K562 (cell line): ENCODE data around the gene ACSF3.

Source experiments
- GABPA ChIP-seq: fragments of 200-800 bp; sonication (Bioruptor generic); conservative IDR thresholded peaks from 2 replicates; pipeline ENCODE4 v1.6.1; 2016; ENCODE audit warnings: low read depth, missing genetic modification characterization, missing compliant biosample characterization
- MXI1 ChIP-seq: IDR thresholded peaks from 2 replicates; pipeline ENCODE4 v1.6.1; 2011; ENCODE audit warnings: low read depth, mild to moderate bottlenecking, improper control_type of control experiment, low read length
- WHSC1 ChIP-seq: IDR thresholded peaks from one replicate; pipeline ENCODE4 v1.6.1; 2012; ENCODE audit warnings: low read length, control low read depth, inconsistent platforms

- TF ChIP-seq MXI1 (no peak), GABPA (tag) (no peak), WHSC1 (no peak)
These were observed 81.2 kb downstream of the ACSF3 start for GRCh38 chr16:89174877-89175276.
